Measurements from ENCODE around the gene FAM229A. TPM values are rescaled to one million over a fixed set of nuclear protein-coding genes. Genes with fewer than 3 reads are reported as not detected.

FAM229A gene
- total RNA-seq, 8 experiments from 2014 or later, result 1.1 to 6.7 (median 4.3) TPM

DNA sequence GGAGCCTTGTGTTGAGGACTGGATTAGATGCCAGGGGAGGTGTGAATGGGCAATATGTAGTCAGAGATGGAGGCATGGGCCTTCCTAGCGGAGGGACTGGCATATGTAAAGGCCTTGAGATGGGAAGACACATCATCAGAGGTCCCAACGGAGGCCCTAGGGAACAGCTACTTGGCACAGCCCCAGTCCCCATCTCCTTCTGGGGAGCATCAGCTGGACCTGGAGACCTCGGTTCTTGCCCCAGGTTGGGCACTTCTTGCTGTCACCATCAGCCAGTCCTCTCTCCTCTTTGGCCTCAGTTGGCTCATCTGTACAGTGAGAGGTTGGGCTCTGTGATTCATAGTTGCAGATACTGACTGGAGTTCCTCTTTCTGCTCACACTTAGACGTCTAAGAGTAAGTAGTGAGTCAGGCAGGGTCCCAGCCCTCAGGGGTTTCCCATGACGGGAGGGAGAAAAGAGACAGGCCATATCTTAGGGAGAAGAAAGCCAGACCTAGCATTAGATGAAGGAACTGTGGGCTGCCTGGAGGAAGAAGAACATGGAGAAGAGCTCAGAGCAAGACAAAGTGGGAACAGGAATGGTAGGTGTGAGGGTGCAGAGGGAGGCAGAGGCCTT is 22.8 kb downstream of the FAM229A start:
- WGBS, 10 experiments, result 0 to 90% (median 80%) methylated on average over 1 to 4 of the region's 5 CpGs; no CpG with 5 or more reads in 3 of the 10 experiments
- H3K4me1 ChIP-seq (replicated peaks in 1 of 2), result peaks cover 19 to 29% of the 10 kb centered on the region in 2 donors
- in situ Hi-C loops (cut with MboI; ENCODE audit: low pct_unique_long_range_greater_than_20kb in 2 of 9, low sequenced_read_pairs in 9 of 9, unreplicated experiment in 9 of 9), result no loop called here
- H3K27ac ChIP-seq, result no peak overlapping the region
- no peak overlapping the region for H3K4me3 ChIP-seq
- peak in 1 of 8 experiments; percentile 3 for ATAC-seq (replicated peaks in 6 of 8)

GRCh38 chr1:32338637-32339145 is 23.6 kb downstream of the FAM229A start:
- no peak overlapping the region for H3K4me3 ChIP-seq
- in situ Hi-C loops (cut with MboI; ENCODE audit: low pct_unique_long_range_greater_than_20kb in 2 of 9, low sequenced_read_pairs in 9 of 9, unreplicated experiment in 9 of 9), result no loop called here
- peaks cover 25 to 34% of the 10 kb centered on the region in 2 donors for H3K4me1 ChIP-seq (replicated peaks in 1 of 2)
- 50 to 95% (median 90%) methylated on average over 2 to 12 of the region's 14 CpGs; no CpG with 5 or more reads in 1 of the 10 experiments for WGBS, 10 experiments
- ATAC-seq (replicated peaks in 6 of 8), result no peak
- H3K27ac ChIP-seq, result peak overlapping the region; percentile 1 to 51

DNA sequence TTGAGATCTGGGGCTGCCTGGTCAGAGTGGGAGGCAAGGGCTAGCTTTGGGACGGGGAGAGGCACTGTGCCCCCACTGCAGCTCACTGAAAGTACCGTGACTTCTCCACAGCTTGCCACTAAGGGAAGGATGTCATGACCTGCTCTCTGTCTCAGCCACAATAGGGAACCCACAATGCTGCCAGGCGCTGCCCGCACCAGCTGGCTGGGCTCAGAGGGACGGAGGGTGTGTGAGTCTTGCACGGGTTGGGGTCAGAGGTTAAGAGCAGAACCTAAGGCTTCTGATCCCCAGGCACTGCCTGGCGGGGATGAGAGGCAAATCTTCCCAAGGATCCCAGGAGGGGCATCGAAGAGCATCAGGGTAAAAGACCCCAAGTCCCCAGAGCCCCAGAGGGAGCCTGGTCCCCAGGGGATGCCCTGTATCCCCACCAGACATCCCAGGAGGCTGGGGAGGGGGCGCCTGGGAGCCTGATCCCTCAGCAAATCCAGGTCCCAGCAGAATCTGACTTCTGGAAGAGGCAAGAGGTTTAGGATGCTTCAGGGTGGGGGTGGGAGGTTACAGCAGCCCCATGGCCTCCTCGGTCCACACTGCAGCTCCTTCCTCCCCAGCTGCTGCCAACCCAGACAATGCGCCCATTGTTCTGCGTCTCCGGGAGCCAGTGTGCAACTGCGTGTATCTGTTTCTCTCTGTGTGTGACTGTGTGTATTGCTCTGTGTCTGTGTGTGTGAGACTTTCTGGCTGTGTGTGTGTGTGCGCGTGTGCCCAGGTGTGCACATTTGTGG is 24.2 kb downstream of the FAM229A start:
- H3K4me1 ChIP-seq (replicated peaks in 1 of 2), result peaks cover 32 to 41% of the 10 kb centered on the region in 2 donors
- peak overlapping the region; percentile 8 to 51 for H3K27ac ChIP-seq
- in situ Hi-C loops (cut with MboI; ENCODE audit: low pct_unique_long_range_greater_than_20kb in 2 of 9, low sequenced_read_pairs in 9 of 9, unreplicated experiment in 9 of 9), result no loop called here
- 35 to 100% (median 77%) methylated on average over 2 to 7 of the region's 16 CpGs; no CpG with 5 or more reads in 4 of the 10 experiments for WGBS, 10 experiments
- H3K4me3 ChIP-seq, result no peak overlapping the region
- ATAC-seq (replicated peaks in 6 of 8), result peak in 3 of 8 experiments; percentile 5 to 23 (median 14)

GRCh38 chr1:32336963-32337675 is 25.2 kb downstream of the FAM229A start:
- no peak overlapping the region for H3K27ac ChIP-seq
- H3K4me1 ChIP-seq (replicated peaks in 1 of 2), result peaks cover 33 to 45% of the 10 kb centered on the region in 2 donors
- WGBS, 10 experiments, result 58 to 94% (median 69%) methylated on average over 1 to 7 of the region's 8 CpGs; no CpG with 5 or more reads in 5 of the 10 experiments
- ATAC-seq (replicated peaks in 6 of 8), result peak in 2 of 8 experiments; percentile 47
- in situ Hi-C loops (cut with MboI; ENCODE audit: low pct_unique_long_range_greater_than_20kb in 2 of 9, low sequenced_read_pairs in 9 of 9, unreplicated experiment in 9 of 9), result no loop called here
- no peak overlapping the region for H3K4me3 ChIP-seq

DNA sequence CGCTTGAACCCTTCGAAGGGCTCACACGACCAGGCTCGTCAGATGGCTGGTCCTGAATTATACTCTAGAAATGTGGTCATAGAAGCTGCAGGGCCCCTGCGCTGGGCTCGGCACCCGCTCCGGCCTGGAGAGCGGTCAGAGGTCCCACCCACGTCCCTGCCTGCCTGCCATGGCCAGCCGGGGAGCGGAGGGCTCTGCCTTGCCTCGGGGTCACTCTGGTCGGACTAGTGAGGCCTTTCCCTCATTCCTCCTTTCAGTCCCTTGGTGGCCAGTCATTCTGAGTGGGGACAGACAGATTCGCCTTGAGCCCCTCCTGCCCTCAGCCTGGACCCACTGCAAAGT is 25.7 kb downstream of the FAM229A start:
- peak in 1 of 8 experiments; percentile 3 for ATAC-seq (replicated peaks in 6 of 8)
- 0 to 66% (median 50%) methylated on average over 1 to 6 of the region's 15 CpGs; no CpG with 5 or more reads in 6 of the 10 experiments for WGBS, 10 experiments
- Histone ChIP-seq H3K4me3 (peak overlapping the region; percentile 81 to 98 (median 91)), H3K27ac (peak overlapping the region; percentile 50 to 55), H3K4me1 (replicated peaks in 1 of 2) (peaks cover 33 to 45% of the 10 kb centered on the region in 2 donors)
- in situ Hi-C loops (cut with MboI; ENCODE audit: low pct_unique_long_range_greater_than_20kb in 2 of 9, low sequenced_read_pairs in 9 of 9, unreplicated experiment in 9 of 9), result no loop called here

GRCh38 chr1:32335790-32336590 is 26.3 kb downstream of the FAM229A start, which contains the start of gene MARCKSL1:
TSS of gene MARCKSL1 (minus strand) at chr1:32336233. CDS start at chr1:32336033, 200 bp downstream.
- ATAC-seq (replicated peaks in 6 of 8), result peak; percentile 42 to 78 (median 72)
- H3K4me3 ChIP-seq, result peak within 1 kb of the TSS; percentile 81 to 98 (median 91)
- peak within 1 kb of the TSS; percentile 89 to 91 for H3K27ac ChIP-seq
- in situ Hi-C loops (cut with MboI; ENCODE audit: low pct_unique_long_range_greater_than_20kb in 2 of 9, low sequenced_read_pairs in 9 of 9, unreplicated experiment in 9 of 9), result no loop called here
- WGBS, 10 experiments, result no CpG with 5 or more reads among the region's 95 CpGs
- H3K4me1 ChIP-seq (replicated peaks in 1 of 2), result peaks cover 33 to 45% of the 10 kb centered on the region in 2 donors

GRCh38 chr1:32335535-32335789 is 26.8 kb downstream of the FAM229A start:
- Histone ChIP-seq H3K27ac (peak overlapping the region; percentile 89 to 91), H3K4me3 (peak overlapping the region; percentile 81 to 98 (median 91)), H3K4me1 (replicated peaks in 1 of 2) (peaks cover 33 to 45% of the 10 kb centered on the region in 2 donors)
- in situ Hi-C loops (cut with MboI; ENCODE audit: low pct_unique_long_range_greater_than_20kb in 2 of 9, low sequenced_read_pairs in 9 of 9, unreplicated experiment in 9 of 9), result no loop called here
- peak; percentile 5 to 28 (median 16) for ATAC-seq (replicated peaks in 6 of 8)
- no CpG with 5 or more reads among the region's 34 CpGs for WGBS, 10 experiments

- Histone ChIP-seq H3K4me3 (peak overlapping the region; percentile 81 to 98 (median 91)), H3K4me1 (replicated peaks in 1 of 2) (peaks cover 33 to 45% of the 10 kb centered on the region in 2 donors), H3K27ac (peak overlapping the region; percentile 89 to 91)
- peak; percentile 18 to 44 (median 34) for ATAC-seq (replicated peaks in 6 of 8)
- WGBS, 10 experiments, result 0 to 8% (median 2%) methylated on average over 2 to 17 of the region's 46 CpGs; no CpG with 5 or more reads in 4 of the 10 experiments
- in situ Hi-C loops (cut with MboI; ENCODE audit: low pct_unique_long_range_greater_than_20kb in 2 of 9, low sequenced_read_pairs in 9 of 9, unreplicated experiment in 9 of 9), result no loop called here
Observed at GRCh38 chr1:32334864-32335534, 27.3 kb downstream of the FAM229A start.

- peak overlapping the region; percentile 81 to 98 (median 91) for H3K4me3 ChIP-seq
- WGBS, 10 experiments, result 0 to 80% (median 18%) methylated on average over 1 to 5 of the region's 9 CpGs; no CpG with 5 or more reads in 4 of the 10 experiments
- ATAC-seq (replicated peaks in 6 of 8), result no peak
- peaks cover 33 to 45% of the 10 kb centered on the region in 2 donors for H3K4me1 ChIP-seq (replicated peaks in 1 of 2)
- peak overlapping the region; percentile 89 to 91 for H3K27ac ChIP-seq
- in situ Hi-C loops (cut with MboI; ENCODE audit: low pct_unique_long_range_greater_than_20kb in 2 of 9, low sequenced_read_pairs in 9 of 9, unreplicated experiment in 9 of 9), result no loop called here
Observed at GRCh38 chr1:32334274-32334861, 27.9 kb downstream of the FAM229A start.

DNA sequence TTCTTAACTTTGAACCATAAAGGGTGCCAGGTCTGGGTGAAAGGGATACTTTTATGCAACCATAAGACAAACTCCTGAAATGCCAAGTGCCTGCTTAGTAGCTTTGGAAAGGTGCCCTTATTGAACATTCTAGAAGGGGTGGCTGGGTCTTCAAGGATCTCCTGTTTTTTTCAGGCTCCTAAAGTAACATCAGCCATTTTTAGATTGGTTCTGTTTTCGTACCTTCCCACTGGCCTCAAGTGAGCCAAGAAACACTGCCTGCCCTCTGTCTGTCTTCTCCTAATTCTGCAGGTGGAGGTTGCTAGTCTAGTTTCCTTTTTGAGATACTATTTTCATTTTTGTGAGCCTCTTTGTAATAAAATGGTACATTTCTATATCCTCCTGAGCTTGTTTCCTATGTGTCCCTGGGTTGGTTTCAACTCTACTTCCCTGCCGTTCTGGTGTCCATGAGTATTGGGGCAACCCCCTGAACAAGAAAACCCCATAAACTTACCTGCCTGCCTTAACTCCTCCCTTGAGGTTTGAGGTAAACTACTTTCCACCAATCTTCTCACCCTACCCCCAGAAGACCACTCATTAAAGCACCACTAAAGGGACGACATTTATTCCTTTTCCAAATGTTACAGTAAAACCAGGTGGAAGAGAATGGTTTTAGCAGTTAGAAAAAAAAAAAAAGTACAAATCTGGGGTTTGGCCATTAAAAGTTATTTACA is 28.9 kb downstream of the FAM229A start:
- ATAC-seq (replicated peaks in 6 of 8), result no peak
- no peak overlapping the region for H3K27ac ChIP-seq
- peaks cover 25 to 36% of the 10 kb centered on the region in 2 donors for H3K4me1 ChIP-seq (replicated peaks in 1 of 2)
- 75 to 100% (median 91%) methylated on average over 1 to 3 of the region's 3 CpGs; no CpG with 5 or more reads in 2 of the 10 experiments for WGBS, 10 experiments
- in situ Hi-C loops (cut with MboI; ENCODE audit: low pct_unique_long_range_greater_than_20kb in 2 of 9, low sequenced_read_pairs in 9 of 9, unreplicated experiment in 9 of 9), result no loop called here
- H3K4me3 ChIP-seq, result peak overlapping the region in 2 of 5 donors; percentile 91 to 98

All from motor neuron (in vitro differentiated cells).